Lung (tissue), 12 donors: ENCODE data around the gene CFTR. TPM values are rescaled to one million over a fixed set of nuclear protein-coding genes. Genes with fewer than 3 reads are reported as not detected.

ENCODE experiments used
- ATAC-seq: fragments of 200-7000 bp; cut with Tn5 transposase; one replicate; pipeline ENCODE4 v1.9.1; 2020; ENCODE audit warnings: moderate number of reproducible peaks; ENCODE audit not compliant: insufficient read depth, low FRiP score
- DNase-seq, 3 donors: peaks; one replicate each; pipeline ENCODE4 v3.0.0-alpha.2; 2013 to 2017
- H3K27ac ChIP-seq, 2 donors: one replicate each; pipeline ENCODE4 v1.5.1; 2013; ENCODE audit warnings: mild to moderate bottlenecking in 2 of 2, moderate library complexity in 2 of 2, control low read depth in 1 of 2, inconsistent platforms in 1 of 2, low read depth in 1 of 2, low read length in 1 of 2
- H3K27me3 ChIP-seq, 3 donors: one replicate each; pipeline ENCODE4 v1.5.1; 2013; ENCODE audit warnings: low read length in 2 of 3; ENCODE audit not compliant: control insufficient read depth in 3 of 3, insufficient read depth in 3 of 3
- H3K36me3 ChIP-seq, 4 donors: one replicate each; pipeline ENCODE4 v1.5.1; 2013; ENCODE audit warnings: low read length in 4 of 4, mild to moderate bottlenecking in 1 of 4, moderate library complexity in 1 of 4; ENCODE audit not compliant: control insufficient read depth in 4 of 4, insufficient read depth in 4 of 4
- H3K4me1 ChIP-seq, 5 donors: one replicate each; pipeline ENCODE4 v1.5.1; 2013; ENCODE audit warnings: low read length in 5 of 5, mild to moderate bottlenecking in 2 of 5, moderate library complexity in 1 of 5; ENCODE audit not compliant: control insufficient read depth in 5 of 5, insufficient read depth in 5 of 5
- H3K4me3 ChIP-seq: one replicate; pipeline ENCODE4 v1.5.1; 2013; ENCODE audit warnings: mild to moderate bottlenecking, control low read depth, moderate library complexity
- H3K9ac ChIP-seq, 2 donors: one replicate each; pipeline ENCODE4 v1.5.1; 2013; ENCODE audit warnings: low read length in 2 of 2, control low read depth in 1 of 2; ENCODE audit not compliant: insufficient read depth in 1 of 2
- H3K9me3 ChIP-seq, 4 donors: one replicate each; pipeline ENCODE4 v1.5.1; 2013; ENCODE audit warnings: low read length in 3 of 4, mild to moderate bottlenecking in 1 of 4, moderate library complexity in 1 of 4; ENCODE audit not compliant: control insufficient read depth in 4 of 4, insufficient read depth in 3 of 4
- CTCF ChIP-seq: IDR thresholded peaks from 2 replicates; pipeline ENCODE4 v1.5.1; 2012; ENCODE audit warnings: mild to moderate bottlenecking; ENCODE audit errors: control extremely low read depth, extremely low read depth
- WGBS, 2 donors: extraction: QIAGEN DNeasy Blood & Tissue Kit; methylation state at CpG; one replicate each; pipeline ENCODE4 v1.1.7; 2013; 5-methylcytosine and 5-hydroxymethylcytosine counted together
- polyA plus RNA-seq, 2 donors: library from polyadenylated mRNA; stranded (reverse); fragments of 200-250 nt; gene quantifications; one replicate each; pipeline ENCODE4 v1.2.1, GENCODE V29; 2013
- total RNA-seq, 2 donors: library from RNA; depleted of rRNA in 1 of 2; stranded (reverse); fragments of >200 nt in 1 of 2; gene quantifications; one replicate each; pipeline ENCODE4 v1.2.1, GENCODE V29; 2014 to 2021
- donor health status: control.
- donor health status: control.
- donor health status: Bipolar disorder and iron deficiency.
- donor health status: healthy.
- donor health status: DM: yes; HTN: yes; CAD: no.

CFTR gene
- total and polyA plus RNA-seq, 4 donors: 8.2 to 138 (median 15.7) TPM

DNA sequence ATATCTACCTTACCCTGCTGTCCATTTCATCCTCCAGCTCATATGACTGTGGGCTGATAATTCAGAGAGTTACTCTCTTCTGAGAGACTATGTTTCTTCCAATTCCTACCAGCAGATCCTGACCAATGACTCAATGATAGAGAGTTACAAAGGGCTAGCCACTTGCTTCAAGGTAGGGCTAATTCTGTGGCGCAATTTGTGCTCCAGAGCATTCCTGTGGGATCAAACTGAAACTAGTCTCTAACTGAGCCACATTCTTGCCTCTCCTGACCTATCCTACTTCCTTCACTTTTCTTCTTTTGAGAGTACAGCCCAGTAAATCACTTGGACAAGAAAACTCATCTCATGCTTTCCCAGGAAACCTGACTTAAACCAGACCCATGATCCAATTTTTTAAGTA is 34.6 kb upstream of the CFTR start:
- Histone ChIP-seq H3K4me3 (no peak overlapping the region), H3K9ac (no peak overlapping the region), H3K4me1 (no peaks in the 10 kb centered on the region), H3K27ac (no peak overlapping the region), H3K9me3 (peaks cover 0 to 6% (median 0%) of the 10 kb centered on the region in 4 donors), H3K27me3 (no peaks in the 10 kb centered on the region), H3K36me3 (no peaks in the 10 kb centered on the region)
- DNase-seq (no peak), ATAC-seq (no peak)
- TF ChIP-seq CTCF: no peak
- 80 to 88% methylated on average over 1 of the region's 1 CpG for WGBS, 2 donors

- Histone ChIP-seq H3K4me1 (no peaks in the 10 kb centered on the region), H3K27me3 (no peaks in the 10 kb centered on the region), H3K9ac (no peak overlapping the region), H3K27ac (no peak overlapping the region), H3K4me3 (no peak overlapping the region), H3K9me3 (peaks cover 0 to 6% (median 0%) of the 10 kb centered on the region in 4 donors), H3K36me3 (no peaks in the 10 kb centered on the region)
- DNase-seq (no peak), ATAC-seq (no peak)
- WGBS, 2 donors: 65 to 66% methylated on average over 4 of the region's 4 CpGs
- no peak for TF ChIP-seq CTCF
These were observed 33.5 kb upstream of the CFTR start for GRCh38 chr7:117446220-117446815.

GRCh38 chr7:117448655-117449054 is 31.2 kb upstream of the CFTR start:
- Histone ChIP-seq H3K9me3 (peaks cover 0 to 6% (median 0%) of the 10 kb centered on the region in 4 donors), H3K4me3 (no peak overlapping the region), H3K27ac (no peak overlapping the region), H3K27me3 (no peaks in the 10 kb centered on the region), H3K36me3 (no peaks in the 10 kb centered on the region), H3K4me1 (no peaks in the 10 kb centered on the region), H3K9ac (no peak overlapping the region)
- TF ChIP-seq CTCF: no peak
- no peak for DNase-seq
- WGBS, 2 donors: 74 to 82% methylated on average over 2 of the region's 2 CpGs
- ATAC-seq: no peak

DNA sequence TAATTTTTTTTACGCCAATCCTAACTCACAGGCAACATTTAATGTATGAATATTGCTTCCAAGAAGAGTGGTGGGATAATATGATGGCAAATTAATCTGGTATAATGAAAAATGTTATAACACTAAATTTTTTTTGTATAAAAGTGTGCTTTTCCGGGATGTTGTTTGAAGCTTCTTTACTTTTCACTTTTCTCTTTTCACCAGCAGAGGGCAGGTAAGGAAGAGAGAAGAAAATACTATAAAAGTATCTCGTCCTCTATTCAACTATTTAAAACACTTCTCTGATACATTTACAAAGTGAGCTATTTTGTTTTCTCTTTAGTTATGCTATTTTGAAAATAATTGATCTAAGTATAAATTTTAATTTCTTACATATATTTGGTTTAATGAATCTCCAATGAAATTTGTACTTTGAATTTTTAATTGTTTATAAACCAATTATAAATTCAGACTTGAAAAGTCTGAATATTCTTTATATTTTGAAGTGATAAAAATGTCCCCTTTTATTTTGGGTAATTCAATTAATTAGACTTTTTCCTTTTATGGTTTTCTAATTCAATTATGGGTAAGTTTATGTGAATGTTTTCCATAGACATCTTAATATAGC is 20.7 kb upstream of the CFTR start:
- Histone ChIP-seq H3K4me1 (no peaks in the 10 kb centered on the region), H3K9me3 (no peaks in the 10 kb centered on the region), H3K27ac (no peak overlapping the region), H3K36me3 (no peaks in the 10 kb centered on the region), H3K27me3 (no peaks in the 10 kb centered on the region), H3K9ac (no peak overlapping the region), H3K4me3 (no peak overlapping the region)
- 39 to 41% methylated on average over 3 of the region's 3 CpGs for WGBS, 2 donors
- DNase-seq: peak in 2 of 3 donors; percentile 52 to 54
- TF ChIP-seq CTCF: peak; percentile 10
- no peak for ATAC-seq
